ENCODE measurements around the gene MRPL4.
"Not testable (repeated sequence)": the region's sequence is repeated elsewhere in the genome, so short reads cannot be mapped to it uniquely, and the experiment has no call there.

The MRPL4 gene

DNA sequence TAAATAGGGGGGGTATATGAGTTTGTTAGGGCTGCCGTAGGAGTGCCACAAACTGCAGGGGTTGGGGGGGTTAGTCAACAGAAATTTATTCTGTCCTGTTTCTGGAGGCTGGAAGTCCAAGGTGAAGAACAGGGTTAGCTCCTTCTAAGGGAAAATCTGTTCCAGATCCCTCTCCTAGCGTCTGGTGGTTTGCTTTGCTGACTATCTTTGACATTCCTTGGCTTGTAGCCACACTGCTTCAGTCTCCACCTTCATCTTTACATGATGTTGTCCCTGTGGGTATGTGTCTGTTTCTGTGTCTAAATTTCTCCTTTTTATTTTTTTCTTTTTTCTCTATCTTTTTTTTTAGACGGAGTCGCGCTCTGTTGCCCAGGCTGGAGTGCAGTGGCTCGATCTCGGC, 10.8 kb downstream of the MRPL4 start:
- no peak for DNase-seq (ENCODE audit: low read depth)

DNA sequence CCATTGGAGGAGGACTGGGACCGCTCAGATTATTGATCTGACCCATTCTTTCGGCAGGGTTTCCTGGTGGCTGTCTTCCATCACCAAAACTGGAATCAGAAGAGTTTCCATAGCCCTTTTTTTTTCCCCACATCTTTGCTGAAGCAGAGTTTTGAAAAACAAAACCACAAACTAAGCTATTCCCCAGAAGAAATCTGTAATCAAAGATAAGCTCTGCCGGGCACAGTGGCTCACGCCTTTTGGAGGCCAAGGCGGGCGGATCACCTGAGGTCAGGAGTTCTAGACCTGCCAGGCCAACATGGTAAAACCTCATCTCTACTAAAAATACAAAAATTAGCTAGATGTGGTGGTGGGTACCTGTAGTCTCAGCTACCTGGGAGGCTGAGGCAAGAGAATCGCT, 14.7 kb downstream of the MRPL4 start:
- no peak for DNase-seq (ENCODE audit: low read depth)

DNA sequence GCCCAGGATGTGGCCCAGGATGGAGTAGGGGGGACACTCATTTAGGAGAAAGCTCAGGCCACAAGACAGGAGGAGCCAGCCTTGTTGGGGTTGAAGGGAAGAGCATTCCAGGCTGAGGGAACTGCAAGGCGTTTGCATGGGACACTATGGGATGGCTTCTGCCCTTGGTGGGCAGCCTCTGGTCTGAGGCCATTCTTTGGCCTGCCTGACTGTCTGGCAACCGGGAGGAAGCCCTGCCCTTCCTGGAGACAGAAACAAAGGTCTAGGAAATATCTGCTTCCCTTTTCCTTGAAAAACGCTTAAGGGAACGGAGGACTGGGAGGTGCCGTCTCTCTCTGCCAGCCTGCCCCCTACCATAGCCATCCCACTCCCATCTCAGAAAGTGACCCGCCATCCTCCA, 16.1 kb downstream of the MRPL4 start:
- no peak for DNase-seq (ENCODE audit: low read depth)

DNA sequence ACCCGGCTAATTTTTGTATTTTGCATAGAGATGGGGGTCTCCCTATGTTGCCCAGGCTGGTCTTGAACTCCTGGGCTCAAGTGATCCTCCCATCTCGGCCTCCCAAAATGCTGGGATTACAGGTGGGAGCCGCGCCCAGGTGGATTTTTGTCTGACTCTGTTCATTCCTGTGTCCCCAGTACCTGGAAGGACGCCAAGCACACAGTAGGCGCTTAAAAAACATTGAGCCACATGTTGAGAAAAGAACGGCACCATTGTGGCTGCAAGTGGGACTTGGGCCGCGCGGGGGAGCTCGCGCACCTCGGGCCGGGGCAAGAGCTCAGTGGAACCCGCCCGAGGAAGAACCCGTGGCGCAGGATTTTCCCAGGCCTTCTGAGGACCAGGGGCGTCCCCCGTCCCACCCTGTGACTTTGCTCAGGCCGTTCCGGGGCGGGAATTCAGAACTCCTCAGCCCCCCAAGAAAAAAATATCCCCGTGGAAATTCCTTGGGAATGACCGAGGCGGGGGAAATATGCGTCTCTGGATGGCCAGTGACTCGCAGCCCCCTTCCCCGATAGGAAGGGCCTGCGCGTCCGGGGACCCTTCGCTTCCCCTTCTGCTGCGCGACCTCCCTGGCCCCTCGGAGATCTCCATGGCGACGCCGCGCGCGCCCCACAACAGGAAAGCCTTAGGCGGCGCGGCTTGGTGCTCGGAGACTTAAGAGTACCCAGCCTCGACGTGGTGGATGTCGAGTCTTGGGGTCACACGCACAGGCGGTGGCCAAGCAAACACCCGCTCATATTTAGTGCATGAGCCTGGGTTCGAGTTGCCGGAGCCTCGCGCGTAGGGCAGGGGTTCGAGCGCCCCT, 17.5 kb downstream of the MRPL4 start:
- peak; percentile 74 for DNase-seq (ENCODE audit: low read depth)

DNA sequence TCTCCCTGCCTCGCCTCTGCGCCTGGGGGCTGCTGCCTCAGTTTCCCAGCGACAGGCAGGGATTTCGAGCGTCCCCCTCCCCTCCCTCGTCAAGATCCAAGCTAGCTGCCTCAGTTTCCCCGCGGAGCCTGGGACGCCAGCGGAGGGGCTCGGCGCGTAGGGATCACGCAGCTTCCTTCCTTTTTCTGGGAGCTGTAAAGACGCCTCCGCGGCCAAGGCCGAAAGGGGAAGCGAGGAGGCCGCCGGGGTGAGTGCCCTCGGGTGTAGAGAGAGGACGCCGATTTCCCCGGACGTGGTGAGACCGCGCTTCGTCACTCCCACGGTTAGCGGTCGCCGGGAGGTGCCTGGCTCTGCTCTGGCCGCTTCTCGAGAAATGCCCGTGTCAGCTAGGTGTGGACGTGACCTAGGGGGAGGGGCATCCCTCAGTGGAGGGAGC, 18.2 kb downstream of the MRPL4 start:
- DNase-seq (ENCODE audit: low read depth) = peak; percentile 55

DNA sequence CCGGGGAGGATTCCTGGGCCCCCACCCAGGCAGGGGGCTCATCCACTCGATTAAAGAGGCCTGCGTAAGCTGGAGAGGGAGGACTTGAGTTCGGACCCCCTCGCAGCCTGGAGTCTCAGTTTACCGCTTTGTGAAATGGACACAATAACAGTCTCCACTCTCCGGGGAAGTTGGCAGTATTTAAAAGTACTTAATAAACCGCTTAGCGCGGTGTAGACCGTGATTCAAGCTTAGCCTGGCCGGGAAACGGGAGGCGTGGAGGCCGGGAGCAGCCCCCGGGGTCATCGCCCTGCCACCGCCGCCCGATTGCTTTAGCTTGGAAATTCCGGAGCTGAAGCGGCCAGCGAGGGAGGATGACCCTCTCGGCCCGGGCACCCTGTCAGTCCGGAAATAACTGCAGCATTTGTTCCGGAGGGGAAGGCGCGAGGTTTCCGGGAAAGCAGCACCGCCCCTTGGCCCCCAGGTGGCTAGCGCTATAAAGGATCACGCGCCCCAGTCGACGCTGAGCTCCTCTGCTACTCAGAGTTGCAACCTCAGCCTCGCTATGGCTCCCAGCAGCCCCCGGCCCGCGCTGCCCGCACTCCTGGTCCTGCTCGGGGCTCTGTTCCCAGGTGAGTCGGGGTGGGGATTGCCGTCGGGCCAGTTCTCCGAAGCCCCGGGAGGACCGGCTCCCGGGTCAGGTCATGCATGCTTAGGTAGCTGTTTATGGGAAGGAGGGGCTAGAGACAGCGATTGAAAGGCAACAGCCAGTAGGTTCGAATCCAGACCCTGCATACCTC, 18.8 kb downstream of the MRPL4 start, which contains the start of gene ICAM1:
TSS of gene ICAM1 (plus strand) at position 505 of the 779 bp plus-strand sequence. CDS start at position 545, 40 bp downstream.
- peak; percentile 57 for DNase-seq (ENCODE audit: low read depth)

DNA sequence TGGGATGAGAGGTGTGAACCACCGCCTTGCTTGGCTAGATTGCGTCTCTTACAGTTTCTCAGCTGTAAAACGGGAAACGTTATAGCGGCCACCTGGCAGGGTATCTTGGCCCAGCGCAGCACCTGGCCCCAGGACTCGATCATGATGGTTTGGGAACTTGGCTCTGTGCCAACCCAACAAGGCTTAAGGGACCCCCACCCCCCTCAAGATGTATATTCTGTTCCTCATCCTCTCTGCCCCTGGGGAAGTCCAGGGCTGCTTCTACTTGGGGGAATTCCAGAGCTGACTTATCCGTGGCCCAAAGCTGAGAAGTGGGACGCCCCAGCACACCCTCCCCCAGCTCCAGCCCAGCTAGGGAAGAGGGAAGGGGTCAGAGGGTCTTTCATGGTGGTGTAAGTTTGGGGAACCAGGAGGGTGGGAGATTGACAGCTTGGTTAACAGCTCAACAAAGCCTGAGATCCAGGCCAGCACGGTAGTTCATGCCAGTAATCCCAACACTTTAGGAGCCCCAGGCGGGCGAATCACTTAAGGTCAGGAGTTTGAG, 19.6 kb downstream of the MRPL4 start:
- no peak for DNase-seq (ENCODE audit: low read depth)

DNA sequence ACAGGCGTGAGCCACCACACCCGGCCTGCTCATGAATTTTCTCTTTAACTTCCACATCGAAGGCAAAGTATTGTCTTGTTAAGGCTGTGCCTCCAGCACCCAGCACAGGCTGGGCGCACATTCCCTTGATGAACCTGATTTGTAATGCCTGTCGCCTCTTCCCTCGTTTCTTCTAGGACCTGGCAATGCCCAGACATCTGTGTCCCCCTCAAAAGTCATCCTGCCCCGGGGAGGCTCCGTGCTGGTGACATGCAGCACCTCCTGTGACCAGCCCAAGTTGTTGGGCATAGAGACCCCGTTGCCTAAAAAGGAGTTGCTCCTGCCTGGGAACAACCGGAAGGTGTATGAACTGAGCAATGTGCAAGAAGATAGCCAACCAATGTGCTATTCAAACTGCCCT, 22.6 kb downstream of the MRPL4 start:
- no peak for DNase-seq (ENCODE audit: low read depth)

DNA sequence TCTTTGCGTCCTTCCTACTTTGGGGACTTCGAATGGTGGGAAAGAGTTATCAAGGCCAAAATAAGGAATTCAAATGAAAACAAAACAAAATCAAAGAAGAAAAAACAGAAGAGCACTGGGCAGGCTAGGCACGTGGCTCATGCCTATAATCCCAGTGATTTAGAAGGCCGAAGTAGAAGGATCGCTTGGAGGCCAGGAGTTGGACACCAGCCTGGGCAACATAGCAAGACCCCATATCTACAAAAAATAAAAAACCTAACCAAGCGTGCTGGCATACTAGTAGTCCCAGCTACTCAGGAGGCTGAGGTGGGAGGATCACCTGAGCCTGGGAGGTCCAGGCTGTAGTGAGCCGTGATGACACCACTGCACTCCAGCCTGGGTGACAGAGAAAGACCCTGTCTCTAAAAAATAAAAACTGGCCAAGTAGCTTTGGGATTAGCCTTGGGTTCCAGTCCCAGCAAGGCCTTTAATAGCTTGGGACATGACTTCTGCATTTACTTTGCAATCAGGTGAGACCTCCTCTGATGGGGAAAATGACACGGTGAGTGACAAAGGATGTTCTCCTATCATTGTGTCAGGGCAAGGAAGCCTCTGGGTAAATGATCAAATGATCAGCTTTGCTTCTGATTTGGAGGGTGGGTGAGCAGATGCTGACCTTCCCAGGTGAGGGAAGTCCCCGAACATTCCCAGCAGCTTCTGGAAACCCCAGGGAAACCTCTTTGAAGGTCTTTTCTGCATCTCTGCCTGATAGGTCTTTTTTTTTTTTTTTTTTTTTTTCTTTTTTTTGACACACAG, 26.0 kb downstream of the MRPL4 start:
- no peak for DNase-seq (ENCODE audit: low read depth)

DNA sequence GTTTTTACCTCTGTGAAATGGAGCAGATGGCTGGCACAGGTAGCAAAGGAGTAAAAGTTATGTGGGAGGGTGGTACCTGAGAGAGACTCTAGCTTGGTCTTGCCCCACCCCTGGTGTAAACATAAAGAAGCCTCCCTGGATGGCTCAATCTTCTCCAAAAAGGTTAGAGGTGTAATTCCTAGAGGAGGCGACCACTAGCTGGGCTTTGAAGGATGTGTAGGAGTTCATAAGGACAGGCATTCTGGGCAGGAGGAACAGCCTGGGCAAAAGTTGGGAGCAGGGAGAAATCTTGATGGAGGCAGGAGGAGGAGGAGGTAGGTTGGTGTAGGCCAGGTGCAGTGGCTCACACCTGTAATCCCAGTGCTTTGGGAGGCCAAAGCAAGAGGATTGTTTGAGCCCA, 26.9 kb downstream of the MRPL4 start:
- DNase-seq (ENCODE audit: low read depth) = no peak

DNA sequence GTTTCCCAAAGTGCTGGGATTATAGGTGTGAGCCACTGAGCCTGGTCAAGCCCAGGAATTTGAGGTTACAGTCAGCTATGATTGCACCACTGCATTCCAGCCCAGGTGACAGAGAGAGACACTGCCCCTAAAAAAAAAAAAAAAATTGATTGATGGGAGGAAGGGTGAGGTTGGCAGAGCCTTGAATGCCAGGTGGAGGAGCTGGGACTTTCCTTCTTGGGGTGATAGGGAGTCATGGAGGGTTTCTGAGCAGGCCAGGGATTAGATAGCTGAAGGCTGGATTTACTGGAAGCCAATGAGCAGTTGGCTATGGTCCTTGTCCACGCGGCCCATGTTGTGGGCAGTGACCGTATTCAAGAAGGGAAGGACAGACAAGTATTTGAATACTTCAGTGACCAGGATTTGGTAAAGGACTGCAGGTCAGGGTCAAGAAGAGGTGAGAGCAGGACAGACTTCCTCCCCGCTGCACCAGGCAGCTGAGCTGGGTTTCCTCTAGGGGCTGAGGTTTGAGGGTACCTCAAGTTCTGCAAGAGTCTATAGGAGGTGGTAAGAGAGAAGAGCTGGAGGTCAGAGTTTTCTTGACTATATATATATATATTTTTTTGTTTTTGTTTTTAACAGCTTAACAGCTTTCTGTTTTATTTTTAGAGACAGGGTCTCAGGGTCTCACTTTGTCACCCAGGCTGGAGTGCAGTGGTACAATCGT, 27.9 kb downstream of the MRPL4 start:
- no peak for DNase-seq (ENCODE audit: low read depth)

DNA sequence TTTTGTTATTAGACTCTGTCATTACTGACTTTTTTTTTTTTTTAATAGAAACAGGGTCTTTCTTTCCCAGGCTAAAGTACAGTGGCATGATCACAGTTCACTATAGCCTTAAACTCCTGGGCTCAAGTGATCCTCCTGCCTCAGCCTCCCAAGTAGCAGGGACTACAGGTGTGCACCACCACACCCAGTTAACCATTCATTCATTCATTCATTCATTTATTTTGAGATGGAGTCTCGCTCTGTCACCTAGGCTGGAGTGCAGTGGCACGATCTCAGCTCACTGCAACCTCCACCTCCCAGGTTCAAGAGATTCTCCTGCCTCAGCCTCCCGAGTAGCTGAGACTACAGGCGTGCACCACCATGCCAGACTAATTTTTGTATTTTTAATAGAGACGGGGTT, 30.0 kb downstream of the MRPL4 start:
- DNase-seq (ENCODE audit: low read depth) = not testable (repeated sequence)

DNA sequence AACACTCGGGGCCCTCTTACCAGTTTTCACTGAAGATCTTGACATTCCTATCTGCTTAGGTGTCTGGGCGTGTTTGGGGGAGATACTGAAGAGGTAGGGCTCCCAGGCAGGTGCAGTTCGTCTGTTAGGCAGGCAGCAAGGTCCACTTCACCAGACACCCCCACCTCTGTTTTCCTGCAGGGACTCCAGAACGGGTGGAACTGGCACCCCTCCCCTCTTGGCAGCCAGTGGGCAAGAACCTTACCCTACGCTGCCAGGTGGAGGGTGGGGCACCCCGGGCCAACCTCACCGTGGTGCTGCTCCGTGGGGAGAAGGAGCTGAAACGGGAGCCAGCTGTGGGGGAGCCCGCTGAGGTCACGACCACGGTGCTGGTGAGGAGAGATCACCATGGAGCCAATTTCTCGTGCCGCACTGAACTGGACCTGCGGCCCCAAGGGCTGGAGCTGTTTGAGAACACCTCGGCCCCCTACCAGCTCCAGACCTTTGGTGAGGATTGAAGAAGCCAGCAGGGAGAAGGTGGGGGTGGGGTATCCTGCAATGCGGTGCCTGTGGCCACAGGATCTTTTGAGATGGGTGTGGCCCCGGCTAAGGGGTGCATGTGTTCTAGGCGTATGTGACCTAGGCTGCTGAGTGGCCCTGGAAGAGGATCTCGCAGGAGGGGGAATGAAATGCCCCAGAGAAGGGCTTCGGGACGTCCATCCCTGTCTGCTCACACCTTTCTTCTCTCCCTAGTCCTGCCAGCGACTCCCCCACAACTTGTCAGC, 31.5 kb downstream of the MRPL4 start:
- no peak for DNase-seq (ENCODE audit: low read depth)

DNA sequence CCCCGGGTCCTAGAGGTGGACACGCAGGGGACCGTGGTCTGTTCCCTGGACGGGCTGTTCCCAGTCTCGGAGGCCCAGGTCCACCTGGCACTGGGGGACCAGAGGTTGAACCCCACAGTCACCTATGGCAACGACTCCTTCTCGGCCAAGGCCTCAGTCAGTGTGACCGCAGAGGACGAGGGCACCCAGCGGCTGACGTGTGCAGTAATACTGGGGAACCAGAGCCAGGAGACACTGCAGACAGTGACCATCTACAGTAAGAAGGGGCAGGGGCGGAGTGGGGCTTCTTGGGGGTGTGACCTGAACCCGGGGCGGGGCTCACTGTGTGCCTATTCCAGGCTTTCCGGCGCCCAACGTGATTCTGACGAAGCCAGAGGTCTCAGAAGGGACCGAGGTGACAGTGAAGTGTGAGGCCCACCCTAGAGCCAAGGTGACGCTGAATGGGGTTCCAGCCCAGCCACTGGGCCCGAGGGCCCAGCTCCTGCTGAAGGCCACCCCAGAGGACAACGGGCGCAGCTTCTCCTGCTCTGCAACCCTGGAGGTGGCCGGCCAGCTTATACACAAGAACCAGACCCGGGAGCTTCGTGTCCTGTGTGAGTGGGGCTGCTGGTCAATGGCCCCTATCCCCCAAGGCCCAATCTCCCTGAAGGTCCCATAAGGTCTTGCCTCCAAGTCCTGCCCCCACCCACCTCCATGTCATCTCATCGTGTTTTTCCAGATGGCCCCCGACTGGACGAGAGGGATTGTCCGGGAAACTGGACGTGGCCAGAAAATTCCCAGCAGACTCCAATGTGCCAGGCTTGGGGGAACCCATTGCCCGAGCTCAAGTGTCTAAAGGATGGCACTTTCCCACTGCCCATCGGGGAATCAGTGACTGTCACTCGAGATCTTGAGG, 32.3 kb downstream of the MRPL4 start:
- no peak for DNase-seq (ENCODE audit: low read depth)

DNA sequence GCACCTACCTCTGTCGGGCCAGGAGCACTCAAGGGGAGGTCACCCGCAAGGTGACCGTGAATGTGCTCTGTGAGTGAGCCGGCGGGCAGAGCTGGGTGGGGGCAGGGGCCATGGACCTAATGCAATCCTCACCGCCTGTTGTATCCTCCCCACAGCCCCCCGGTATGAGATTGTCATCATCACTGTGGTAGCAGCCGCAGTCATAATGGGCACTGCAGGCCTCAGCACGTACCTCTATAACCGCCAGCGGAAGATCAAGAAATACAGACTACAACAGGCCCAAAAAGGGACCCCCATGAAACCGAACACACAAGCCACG, 32.9 kb downstream of the MRPL4 start:
- no peak for DNase-seq (ENCODE audit: low read depth)

DNA sequence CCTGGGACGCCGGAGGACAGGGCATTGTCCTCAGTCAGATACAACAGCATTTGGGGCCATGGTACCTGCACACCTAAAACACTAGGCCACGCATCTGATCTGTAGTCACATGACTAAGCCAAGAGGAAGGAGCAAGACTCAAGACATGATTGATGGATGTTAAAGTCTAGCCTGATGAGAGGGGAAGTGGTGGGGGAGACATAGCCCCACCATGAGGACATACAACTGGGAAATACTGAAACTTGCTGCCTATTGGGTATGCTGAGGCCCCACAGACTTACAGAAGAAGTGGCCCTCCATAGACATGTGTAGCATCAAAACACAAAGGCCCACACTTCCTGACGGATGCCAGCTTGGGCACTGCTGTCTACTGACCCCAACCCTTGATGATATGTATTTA, 33.4 kb downstream of the MRPL4 start:
- no peak for DNase-seq (ENCODE audit: low read depth)

DNA sequence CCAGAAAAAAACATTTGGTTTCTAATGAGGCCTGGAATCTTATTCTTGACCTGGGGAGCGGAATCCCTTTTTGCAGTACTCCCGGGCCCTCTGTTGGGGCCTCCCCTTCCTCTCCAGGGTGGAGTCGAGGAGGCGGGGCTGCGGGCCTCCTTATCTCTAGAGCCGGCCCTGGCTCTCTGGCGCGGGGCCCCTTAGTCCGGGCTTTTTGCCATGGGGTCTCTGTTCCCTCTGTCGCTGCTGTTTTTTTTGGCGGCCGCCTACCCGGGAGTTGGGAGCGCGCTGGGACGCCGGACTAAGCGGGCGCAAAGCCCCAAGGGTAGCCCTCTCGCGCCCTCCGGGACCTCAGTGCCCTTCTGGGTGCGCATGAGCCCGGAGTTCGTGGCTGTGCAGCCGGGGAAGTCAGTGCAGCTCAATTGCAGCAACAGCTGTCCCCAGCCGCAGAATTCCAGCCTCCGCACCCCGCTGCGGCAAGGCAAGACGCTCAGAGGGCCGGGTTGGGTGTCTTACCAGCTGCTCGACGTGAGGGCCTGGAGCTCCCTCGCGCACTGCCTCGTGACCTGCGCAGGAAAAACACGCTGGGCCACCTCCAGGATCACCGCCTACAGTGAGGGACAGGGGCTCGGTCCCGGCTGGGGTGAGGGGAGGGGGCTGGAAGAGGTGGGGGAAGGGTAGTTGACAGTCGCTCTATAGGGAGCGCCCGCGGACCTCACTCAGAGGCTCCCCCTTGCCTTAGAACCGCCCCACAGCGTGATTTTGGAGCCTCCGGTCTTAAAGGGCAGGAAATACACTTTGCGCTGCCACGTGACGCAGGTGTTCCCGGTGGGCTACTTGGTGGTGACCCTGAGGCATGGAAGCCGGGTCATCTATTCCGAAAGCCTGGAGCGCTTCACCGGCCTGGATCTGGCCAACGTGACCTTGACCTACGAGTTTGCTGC, 35.1 kb downstream of the MRPL4 start, which contains the start of gene ICAM4:
TSS of gene ICAM4 (plus strand) at position 153 of the 935 bp plus-strand sequence. CDS start at position 211, 58 bp downstream.
- no peak for DNase-seq (ENCODE audit: low read depth)

DNA sequence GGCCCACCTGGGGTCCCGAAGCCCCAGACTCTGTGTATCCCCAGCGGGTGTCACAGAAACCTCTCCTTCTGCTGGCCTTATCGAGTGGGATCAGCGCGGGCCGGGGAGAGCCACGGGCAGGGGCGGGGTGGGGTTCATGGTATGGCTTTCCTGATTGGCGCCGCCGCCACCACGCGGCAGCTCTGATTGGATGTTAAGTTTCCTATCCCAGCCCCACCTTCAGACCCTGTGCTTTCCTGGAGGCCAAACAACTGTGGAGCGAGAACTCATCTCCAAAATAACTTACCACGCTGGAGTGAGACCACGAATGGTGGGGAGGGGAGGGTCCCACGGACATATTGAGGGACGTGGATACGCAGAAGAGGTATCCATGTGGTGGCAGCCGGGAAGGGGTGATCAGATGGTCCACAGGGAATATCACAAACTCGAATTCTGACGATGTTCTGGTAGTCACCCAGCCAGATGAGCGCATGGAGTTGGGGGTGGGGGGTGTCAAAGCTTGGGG, 36.7 kb downstream of the MRPL4 start:
- DNase-seq (ENCODE audit: low read depth) = no peak

Data from activated T-helper 1 cell treated with Interleukin-2 at 50 U/mL for 16 hours (primary cell).